HepG2 (cell line): ENCODE results near the gene TBCE. TPM values are rescaled to one million over a fixed set of nuclear protein-coding genes. Genes with fewer than 3 reads are reported as not detected.

Experiments used
- ADNP ChIP-seq: sonication (generic); formaldehyde crosslinking; IDR thresholded peaks from 2 replicates; pipeline ENCODE4 v1.4.0; 2020; ENCODE audit warnings: missing genetic modification reagents
- AGO1 ChIP-seq: fragments of 200-400 bp; formaldehyde crosslinking; IDR thresholded peaks from 2 replicates; pipeline ENCODE4 v1.6.1; 2017; ENCODE audit warnings: mild to moderate bottlenecking, low read depth, low read length, moderate library complexity; ENCODE audit not compliant: poor library complexity, severe bottlenecking
- ATF2 ChIP-seq: sonication (generic); formaldehyde crosslinking; IDR thresholded peaks from 2 replicates; pipeline ENCODE4 v1.4.0; 2020; ENCODE audit warnings: missing genetic modification reagents
- CCDC6 ChIP-seq: sonication (generic); formaldehyde crosslinking; IDR thresholded peaks from 2 replicates; pipeline ENCODE4 v1.8.1; 2022; ENCODE audit warnings: mild to moderate bottlenecking, missing genetic modification reagents, moderate library complexity
- HNRNPH1 ChIP-seq: fragments of 200-400 bp; formaldehyde crosslinking; optimal IDR thresholded peaks from 2 replicates; pipeline ENCODE3; 2017; ENCODE audit warnings: mild to moderate bottlenecking, low read depth, low read length
- KDM5B ChIP-seq: sonication (generic); formaldehyde crosslinking; IDR thresholded peaks from 2 replicates; pipeline ENCODE4 v1.4.0; 2020; ENCODE audit warnings: missing genetic modification reagents, mild to moderate bottlenecking, borderline replicate concordance
- KLF16 ChIP-seq, 2 experiments: sonication (generic) in 1 of 2; formaldehyde crosslinking in 1 of 2; IDR thresholded peaks; 2 replicates each; pipeline versions ENCODE4 v1.6.1 to v1.8.0; 2016 to 2023; ENCODE audit warnings: missing genetic modification reagents in 2 of 2, missing compliant biosample characterization in 1 of 2
- MED1 ChIP-seq: sonication (generic); formaldehyde crosslinking; IDR thresholded peaks from 2 replicates; pipeline ENCODE4 v1.4.0; 2020; ENCODE audit warnings: missing genetic modification reagents
- PPARG ChIP-seq: conservative IDR thresholded peaks from 2 replicates; pipeline ENCODE4 v1.6.1; 2016; ENCODE audit warnings: missing biosample characterization, missing genetic modification reagents
- RBAK ChIP-seq: sonication (generic); formaldehyde crosslinking; IDR thresholded peaks from 2 replicates; pipeline ENCODE4 v1.5.1; 2020; ENCODE audit warnings: mild to moderate bottlenecking, missing genetic modification reagents
- SALL1 ChIP-seq: sonication (generic); formaldehyde crosslinking; IDR thresholded peaks from 2 replicates; pipeline ENCODE4 v1.8.0; 2022; ENCODE audit warnings: mild to moderate bottlenecking, missing genetic modification reagents
- ZNF253 ChIP-seq: sonication (generic); formaldehyde crosslinking; IDR thresholded peaks from 2 replicates; pipeline ENCODE4 v1.8.0; 2022; ENCODE audit warnings: mild to moderate bottlenecking, missing genetic modification reagents, borderline replicate concordance
- ZNF350 ChIP-seq: sonication (generic); formaldehyde crosslinking; IDR thresholded peaks from 2 replicates; pipeline ENCODE4 v1.4.0; 2020; ENCODE audit warnings: mild to moderate bottlenecking, low read depth, missing genetic modification reagents, borderline replicate concordance
- ZNF792 ChIP-seq: IDR thresholded peaks from 2 replicates; pipeline ENCODE4 v1.6.1; 2016
- polyA plus RNA-seq, 8 experiments: library from polyadenylated mRNA; depleted of rRNA in 3 of 8; stranded (reverse) in 7 of 8; unstranded in 1 of 8; fragments of >200 nt; fragmentation: Illumina TruSeq in 4 of 8; extraction: Trizol in 4 of 8; gene quantifications; 2 replicates each; pipeline versions ENCODE4 v1.2.1 to v1.2.3, GENCODE V29; 2011 to 2016; ENCODE audit warnings: low read depth in 4 of 8, missing spikeins in 1 of 8, mixed read lengths in 1 of 8; ENCODE audit not compliant: insufficient read depth in 1 of 8
- total RNA-seq, 5 experiments: library from RNA; depleted of rRNA; stranded (reverse); fragments of >200 nt; fragmentation: Illumina TruSeq; extraction: Trizol; gene quantifications; 2 replicates each; pipeline ENCODE4 v1.2.3, GENCODE V29; 2016; ENCODE audit warnings: low read depth in 1 of 5
- TF ChIP-seq, protein P1 (sequence below): sonication (generic); formaldehyde crosslinking; IDR thresholded peaks from 2 replicates; pipeline ENCODE4 v1.4.0; 2020; ENCODE audit warnings: mild to moderate bottlenecking, missing genetic modification reagents
- TF ChIP-seq, protein P2 (sequence below): sonication (generic); formaldehyde crosslinking; IDR thresholded peaks from 2 replicates; pipeline ENCODE4 v1.5.1; 2020; ENCODE audit warnings: mild to moderate bottlenecking, missing genetic modification reagents, moderate library complexity
- TF ChIP-seq, protein P3 (sequence below): IDR thresholded peaks from 2 replicates; pipeline ENCODE4 v1.6.1; 2016; ENCODE audit warnings: missing compliant biosample characterization, missing genetic modification reagents, borderline replicate concordance
- TF ChIP-seq, protein P4 (sequence below): sonication (generic); formaldehyde crosslinking; IDR thresholded peaks from 2 replicates; pipeline ENCODE4 v1.4.0; 2020; ENCODE audit warnings: missing genetic modification reagents

Gene TBCE
- total and polyA plus RNA-seq, 2 of the 13 experiments (the other 11 are each of a cell fraction or from before 2014, with no cell fraction given) = 25.6 to 31.1 TPM

DNA sequence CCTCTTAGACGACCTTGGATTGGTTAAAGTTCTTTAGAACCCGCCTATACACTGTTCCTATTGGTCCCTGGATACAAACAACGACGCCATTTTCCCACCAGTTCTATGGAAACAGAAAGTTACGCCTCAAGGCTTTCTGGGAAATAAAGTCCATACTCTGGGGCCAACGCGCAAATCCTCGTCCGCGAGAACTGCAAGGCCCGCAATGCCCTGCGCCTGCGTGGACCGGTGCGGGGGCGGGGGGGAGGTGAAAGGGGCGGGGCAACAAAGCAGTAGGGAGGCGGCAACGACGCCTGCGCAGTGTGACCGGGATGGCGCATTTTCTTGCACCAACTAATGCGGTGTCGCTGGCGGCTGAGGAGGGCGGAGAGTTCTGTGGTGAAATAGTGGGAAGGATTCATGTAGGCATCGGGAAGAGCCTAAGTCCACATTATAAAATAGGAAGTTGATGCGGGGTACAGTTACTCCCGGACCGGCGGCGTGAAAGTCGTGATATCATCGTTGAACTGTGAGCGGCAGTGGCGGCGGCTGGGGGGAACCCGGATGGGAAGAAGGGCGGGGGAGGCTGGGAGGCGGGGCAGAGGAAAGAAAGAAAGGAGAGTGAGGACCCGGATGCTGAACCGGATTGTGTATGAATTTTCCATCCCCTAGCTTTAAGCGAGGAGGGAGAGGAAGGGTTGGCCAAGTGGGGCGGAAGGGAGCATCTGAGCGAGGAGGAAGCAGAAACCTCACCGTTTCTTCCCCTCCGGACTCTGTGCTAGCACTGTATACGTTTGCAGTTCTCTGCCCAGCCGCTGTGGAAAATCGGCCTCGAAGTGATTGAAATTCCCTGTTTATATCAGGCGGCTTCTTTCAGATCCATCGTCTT is 38.7 kb upstream of the TBCE start, which contains the start of gene GGPS1 (continued):
- TF ChIP-seq AGO1 (no peak), KLF16 (CRISPR knock-in tag; IDR thresholded peaks at IDR 0.05) (no peak; a peak in 1 of 4 replicates), KDM5B (CRISPR knock-in tag) (peak; percentile 54; the same call in 1 of the 2 replicates), SALL1 (CRISPR knock-in tag) (peak; percentile 57), MED1 (CRISPR knock-in tag) (peak; percentile 25; the same call in 1 of the 2 replicates), ZNF253 (CRISPR knock-in tag) (no peak), ATF2 (CRISPR knock-in tag) (no peak), ZNF350 (CRISPR knock-in tag) (no peak), ADNP (CRISPR knock-in tag) (no peak), RBAK (CRISPR knock-in tag) (no peak), PPARG (CRISPR knock-in tag) (no peak), CCDC6 (CRISPR knock-in tag) (0 out of 2 replicates have a peak, but pooled peaks have one; percentile 1), HNRNPH1 (no peak), ZNF792 (CRISPR knock-in tag) (0 out of 2 replicates have a peak, but pooled peaks have one; percentile 26)
- TF ChIP-seq, protein P1, sequence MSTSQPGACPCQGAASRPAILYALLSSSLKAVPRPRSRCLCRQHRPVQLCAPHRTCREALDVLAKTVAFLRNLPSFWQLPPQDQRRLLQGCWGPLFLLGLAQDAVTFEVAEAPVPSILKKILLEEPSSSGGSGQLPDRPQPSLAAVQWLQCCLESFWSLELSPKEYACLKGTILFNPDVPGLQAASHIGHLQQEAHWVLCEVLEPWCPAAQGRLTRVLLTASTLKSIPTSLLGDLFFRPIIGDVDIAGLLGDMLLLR (CRISPR knock-in tag) = no peak
- TF ChIP-seq, protein P2, sequence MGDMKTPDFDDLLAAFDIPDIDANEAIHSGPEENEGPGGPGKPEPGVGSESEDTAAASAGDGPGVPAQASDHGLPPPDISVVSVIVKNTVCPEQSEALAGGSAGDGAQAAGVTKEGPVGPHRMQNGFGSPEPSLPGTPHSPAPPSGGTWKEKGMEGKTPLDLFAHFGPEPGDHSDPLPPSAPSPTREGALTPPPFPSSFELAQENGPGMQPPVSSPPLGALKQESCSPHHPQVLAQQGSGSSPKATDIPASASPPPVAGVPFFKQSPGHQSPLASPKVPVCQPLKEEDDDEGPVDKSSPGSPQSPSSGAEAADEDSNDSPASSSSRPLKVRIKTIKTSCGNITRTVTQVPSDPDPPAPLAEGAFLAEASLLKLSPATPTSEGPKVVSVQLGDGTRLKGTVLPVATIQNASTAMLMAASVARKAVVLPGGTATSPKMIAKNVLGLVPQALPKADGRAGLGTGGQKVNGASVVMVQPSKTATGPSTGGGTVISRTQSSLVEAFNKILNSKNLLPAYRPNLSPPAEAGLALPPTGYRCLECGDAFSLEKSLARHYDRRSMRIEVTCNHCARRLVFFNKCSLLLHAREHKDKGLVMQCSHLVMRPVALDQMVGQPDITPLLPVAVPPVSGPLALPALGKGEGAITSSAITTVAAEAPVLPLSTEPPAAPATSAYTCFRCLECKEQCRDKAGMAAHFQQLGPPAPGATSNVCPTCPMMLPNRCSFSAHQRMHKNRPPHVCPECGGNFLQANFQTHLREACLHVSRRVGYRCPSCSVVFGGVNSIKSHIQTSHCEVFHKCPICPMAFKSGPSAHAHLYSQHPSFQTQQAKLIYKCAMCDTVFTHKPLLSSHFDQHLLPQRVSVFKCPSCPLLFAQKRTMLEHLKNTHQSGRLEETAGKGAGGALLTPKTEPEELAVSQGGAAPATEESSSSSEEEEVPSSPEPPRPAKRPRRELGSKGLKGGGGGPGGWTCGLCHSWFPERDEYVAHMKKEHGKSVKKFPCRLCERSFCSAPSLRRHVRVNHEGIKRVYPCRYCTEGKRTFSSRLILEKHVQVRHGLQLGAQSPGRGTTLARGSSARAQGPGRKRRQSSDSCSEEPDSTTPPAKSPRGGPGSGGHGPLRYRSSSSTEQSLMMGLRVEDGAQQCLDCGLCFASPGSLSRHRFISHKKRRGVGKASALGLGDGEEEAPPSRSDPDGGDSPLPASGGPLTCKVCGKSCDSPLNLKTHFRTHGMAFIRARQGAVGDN (CRISPR knock-in tag) = peak; percentile 45; the same call in 1 of the 2 replicates
- TF ChIP-seq, protein P3, sequence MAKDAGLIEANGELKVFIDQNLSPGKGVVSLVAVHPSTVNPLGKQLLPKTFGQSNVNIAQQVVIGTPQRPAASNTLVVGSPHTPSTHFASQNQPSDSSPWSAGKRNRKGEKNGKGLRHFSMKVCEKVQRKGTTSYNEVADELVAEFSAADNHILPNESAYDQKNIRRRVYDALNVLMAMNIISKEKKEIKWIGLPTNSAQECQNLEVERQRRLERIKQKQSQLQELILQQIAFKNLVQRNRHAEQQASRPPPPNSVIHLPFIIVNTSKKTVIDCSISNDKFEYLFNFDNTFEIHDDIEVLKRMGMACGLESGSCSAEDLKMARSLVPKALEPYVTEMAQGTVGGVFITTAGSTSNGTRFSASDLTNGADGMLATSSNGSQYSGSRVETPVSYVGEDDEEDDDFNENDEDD = no peak
- TF ChIP-seq, protein P4, sequence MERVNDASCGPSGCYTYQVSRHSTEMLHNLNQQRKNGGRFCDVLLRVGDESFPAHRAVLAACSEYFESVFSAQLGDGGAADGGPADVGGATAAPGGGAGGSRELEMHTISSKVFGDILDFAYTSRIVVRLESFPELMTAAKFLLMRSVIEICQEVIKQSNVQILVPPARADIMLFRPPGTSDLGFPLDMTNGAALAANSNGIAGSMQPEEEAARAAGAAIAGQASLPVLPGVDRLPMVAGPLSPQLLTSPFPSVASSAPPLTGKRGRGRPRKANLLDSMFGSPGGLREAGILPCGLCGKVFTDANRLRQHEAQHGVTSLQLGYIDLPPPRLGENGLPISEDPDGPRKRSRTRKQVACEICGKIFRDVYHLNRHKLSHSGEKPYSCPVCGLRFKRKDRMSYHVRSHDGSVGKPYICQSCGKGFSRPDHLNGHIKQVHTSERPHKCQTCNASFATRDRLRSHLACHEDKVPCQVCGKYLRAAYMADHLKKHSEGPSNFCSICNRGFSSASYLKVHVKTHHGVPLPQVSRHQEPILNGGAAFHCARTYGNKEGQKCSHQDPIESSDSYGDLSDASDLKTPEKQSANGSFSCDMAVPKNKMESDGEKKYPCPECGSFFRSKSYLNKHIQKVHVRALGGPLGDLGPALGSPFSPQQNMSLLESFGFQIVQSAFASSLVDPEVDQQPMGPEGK = no peak
